PC-3 (cell line): ENCODE results near the gene KRI1.

Experiments used
- CTCF ChIP-seq: fragments of 300-600 bp; sonication (generic); conservative IDR thresholded peaks from 2 replicates; pipeline ENCODE4 v1.5.1; 2017; ENCODE audit warnings: antibody characterized with exemption, low read depth, mild to moderate bottlenecking, low read length
- EZH2 ChIP-seq: fragments of 300-600 bp; sonication (generic); IDR thresholded peaks from one replicate; pipeline ENCODE4 v1.6.1; 2017; ENCODE audit warnings: antibody characterized with exemption, mild to moderate bottlenecking, low read length; ENCODE audit not compliant: unreplicated experiment
- EZH2phosphoT487 ChIP-seq: fragments of 300-600 bp; sonication (generic); IDR thresholded peaks from 2 replicates; pipeline ENCODE4 v1.6.1; 2018; ENCODE audit warnings: mild to moderate bottlenecking, antibody characterized with exemption, low read length, borderline replicate concordance

- TF ChIP-seq CTCF (no peak), EZH2 (no peak), EZH2phosphoT487 (no peak)
Observed at GRCh38 chr19:10575011-10575716, 9.4 kb upstream of the KRI1 start.
